ENCODE results near the gene NCF1.
"Not testable (repeated sequence)": the region's sequence is repeated elsewhere in the genome, so short reads cannot be mapped to it uniquely, and the experiment has no call there.

- TF ChIP-seq ZFX (IDR thresholded peaks at IDR 0.05); CTCF (IDR thresholded peaks at IDR 0.05 in 2 of 3, conservative IDR thresholded peaks at IDR 0.05 in 1 of 3; ENCODE audit: borderline replicate concordance in 1 of 3, insufficient read depth in 1 of 3, low read depth in 2 of 3, low read length in 2 of 3); SIN3A (IDR thresholded peaks at IDR 0.05; ENCODE audit: low read depth); SP1 (IDR thresholded peaks at IDR 0.05; ENCODE audit: low read depth); RAD21 (IDR thresholded peaks at IDR 0.05; ENCODE audit: low read depth); ATF3 (IDR thresholded peaks at IDR 0.05); MAX (IDR thresholded peaks at IDR 0.05); POLR2AphosphoS5 (IDR thresholded peaks at IDR 0.05; ENCODE audit: low read depth, low read length): not testable (repeated sequence)
Observed at GRCh38 chr7:74770062-74770461, 3.7 kb upstream of the NCF1 start.
